HG03135 (cell line): Measurements from ENCODE around the gene MDM4.

Source experiments
- ATAC-seq: cut with Tn5 transposase; IDR thresholded peaks from one replicate; pipeline ENCODE4 v1.9.1; 2021; ENCODE audit warnings: mild to moderate bottlenecking, moderate library complexity; ENCODE audit not compliant: unreplicated experiment

The MDM4 gene

GRCh38 chr1:204602871-204603542 is 86.8 kb downstream of the MDM4 start:
- ATAC-seq = no peak

GRCh38 chr1:204605791-204606190 is 89.6 kb downstream of the MDM4 start:
- ATAC-seq = no peak
